GM12891 (cell line): Measurements from ENCODE around the gene ERBB3.

Experiments
- DNase-seq: peaks from one replicate; pipeline ENCODE4 v3.0.0; 2011; ENCODE audit warnings: low spot score; ENCODE audit not compliant: insufficient read length
- FAIRE-seq: peaks from 2 replicates; lab custom pipeline; 2011; peaks lifted over from hg19 to GRCh38; lab: Jason Lieb, UNC
- PAX5 ChIP-seq: IDR thresholded peaks from 2 replicates; pipeline ENCODE4 v1.6.1; 2011; ENCODE audit warnings: low read length, moderate library complexity, mild to moderate bottlenecking; ENCODE audit not compliant: insufficient read depth, severe bottlenecking
- POLR2A ChIP-seq: IDR thresholded peaks from 2 replicates; pipeline ENCODE4 v1.6.1; 2011; ENCODE audit warnings: low read depth, low read length, control low read depth
- POLR2AphosphoS5 ChIP-seq: IDR thresholded peaks from 2 replicates; pipeline ENCODE4 v1.6.1; 2011; ENCODE audit warnings: low read depth, low read length, control low read depth
- POU2F2 ChIP-seq: IDR thresholded peaks from 2 replicates; pipeline ENCODE4 v1.6.1; 2011; ENCODE audit warnings: low read depth, mild to moderate bottlenecking, control low read depth, low read length, moderate library complexity
- SPI1 ChIP-seq: IDR thresholded peaks from 2 replicates; pipeline ENCODE4 v1.6.1; 2011; ENCODE audit warnings: low read depth, low read length, control low read depth
- TAF1 ChIP-seq: IDR thresholded peaks from 2 replicates; pipeline ENCODE4 v1.6.1; 2011; ENCODE audit warnings: low read depth, low read length, control low read depth

ERBB3 gene

DNA sequence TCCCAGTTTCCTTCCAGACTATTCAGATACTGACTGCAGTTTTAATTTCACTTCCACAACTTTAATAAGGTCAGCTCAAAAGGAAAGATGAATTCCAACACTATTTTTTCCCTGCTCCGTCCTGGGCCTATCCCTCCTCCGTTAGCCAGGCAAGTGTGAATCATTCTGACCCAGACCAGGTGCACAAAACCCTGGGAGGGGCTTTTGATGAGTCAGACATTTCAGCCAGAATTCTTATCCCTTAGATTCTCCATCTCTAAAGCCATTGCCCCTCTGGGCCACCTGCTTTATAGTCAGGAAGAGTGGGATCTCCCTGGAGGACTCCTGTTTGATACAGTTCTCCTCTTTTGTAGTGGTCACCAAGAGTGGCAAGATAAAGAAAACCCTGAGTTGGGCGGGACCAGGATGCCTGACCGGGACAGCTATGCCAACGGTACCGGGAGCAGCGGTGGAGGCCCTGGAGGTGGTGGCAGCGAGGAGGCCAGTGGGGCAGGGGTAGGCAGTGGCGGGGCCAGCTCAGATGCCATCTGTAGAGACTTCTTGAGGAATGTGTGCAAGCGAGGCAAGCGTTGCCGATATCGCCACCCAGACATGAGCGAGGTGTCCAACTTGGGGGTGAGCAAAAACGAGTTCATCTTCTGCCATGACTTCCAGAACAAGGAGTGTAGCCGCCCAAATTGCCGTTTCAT is 40.3 kb downstream of the ERBB3 start:
- FAIRE-seq (no peak), DNase-seq (no peak)
- TF ChIP-seq SPI1 (no peak), PAX5 (no peak), POLR2AphosphoS5 (no peak), POLR2A (no peak), TAF1 (no peak), POU2F2 (no peak)

DNA sequence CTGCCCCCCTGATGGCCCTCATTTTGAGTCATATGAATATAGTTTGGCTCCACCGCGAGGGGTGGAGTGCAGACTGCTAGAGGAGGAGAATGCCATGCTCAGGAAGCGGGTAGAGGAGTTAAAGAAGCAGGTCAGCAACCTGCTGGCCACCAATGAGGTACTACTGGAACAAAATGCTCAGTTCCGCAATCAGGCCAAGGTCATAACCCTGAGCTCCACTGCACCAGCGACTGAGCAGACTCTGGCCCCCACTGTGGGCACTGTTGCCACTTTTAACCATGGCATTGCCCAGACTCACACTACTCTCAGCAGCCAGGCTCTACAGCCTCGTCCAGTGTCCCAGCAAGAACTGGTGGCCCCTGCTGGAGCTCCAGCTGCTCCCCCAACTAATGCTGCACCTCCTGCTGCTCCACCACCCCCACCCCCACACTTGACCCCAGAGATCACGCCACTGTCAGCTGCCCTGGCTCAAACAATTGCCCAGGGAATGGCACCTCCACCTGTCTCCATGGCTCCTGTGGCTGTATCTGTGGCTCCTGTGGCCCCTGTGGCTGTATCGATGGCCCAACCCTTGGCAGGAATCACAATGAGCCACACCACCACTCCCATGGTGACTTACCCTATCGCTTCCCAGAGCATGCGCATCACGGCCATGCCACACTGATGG is 41.4 kb downstream of the ERBB3 start:
- TF ChIP-seq PAX5, result no peak
- TF ChIP-seq POLR2AphosphoS5, result no peak
- no peak for TF ChIP-seq POLR2A
- TF ChIP-seq POU2F2, result no peak
- TF ChIP-seq TAF1, result no peak
- TF ChIP-seq SPI1, result no peak
- FAIRE-seq (no peak), DNase-seq (no peak)

DNA sequence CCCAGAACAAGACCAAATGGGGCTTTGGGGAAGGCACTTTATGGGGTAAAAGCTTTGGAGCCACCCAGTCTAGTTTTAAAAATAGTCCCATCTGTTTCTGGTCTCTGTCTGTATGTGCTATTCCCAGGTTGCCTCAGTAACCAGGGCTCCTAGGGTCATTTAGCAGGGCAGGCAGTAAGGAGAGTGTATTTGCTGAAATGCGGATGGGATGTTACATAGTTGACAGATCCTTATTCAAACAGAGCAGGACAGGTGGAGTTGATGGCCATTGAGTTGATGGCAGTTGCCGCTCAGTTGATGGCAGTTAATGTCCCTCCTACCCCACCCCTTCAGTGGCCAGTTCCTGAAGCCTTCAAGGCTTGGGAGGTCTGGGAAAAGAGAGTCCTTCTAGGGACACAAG is 42.7 kb downstream of the ERBB3 start:
- DNase-seq (no peak), FAIRE-seq (no peak)
- TF ChIP-seq SPI1 (no peak), PAX5 (no peak), TAF1 (no peak), POU2F2 (no peak), POLR2AphosphoS5 (no peak), POLR2A (no peak)

DNA sequence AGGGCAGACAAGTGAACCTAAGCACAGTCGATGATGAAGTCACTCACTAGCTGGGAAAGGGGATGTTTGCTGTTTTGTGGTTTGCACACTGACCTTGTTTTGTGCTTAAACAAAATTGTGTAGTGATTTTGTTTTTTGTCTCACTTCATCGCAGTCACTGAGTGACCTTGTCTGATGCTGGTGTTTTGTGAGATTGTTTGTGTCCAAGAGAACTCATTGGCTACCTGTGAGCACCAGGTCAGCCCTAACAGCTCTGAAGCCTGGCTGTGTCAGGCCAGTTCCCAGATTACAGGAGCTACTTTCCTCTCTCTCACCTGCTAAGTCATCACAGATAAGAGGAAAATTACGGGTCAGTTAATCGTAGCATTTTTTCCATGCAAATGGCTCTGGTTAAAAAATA is 44.2 kb downstream of the ERBB3 start:
- FAIRE-seq (no peak), DNase-seq (no peak)
- no peak for TF ChIP-seq POU2F2
- no peak for TF ChIP-seq POLR2AphosphoS5
- TF ChIP-seq SPI1, result no peak
- no peak for TF ChIP-seq TAF1
- no peak for TF ChIP-seq POLR2A
- no peak for TF ChIP-seq PAX5

DNA sequence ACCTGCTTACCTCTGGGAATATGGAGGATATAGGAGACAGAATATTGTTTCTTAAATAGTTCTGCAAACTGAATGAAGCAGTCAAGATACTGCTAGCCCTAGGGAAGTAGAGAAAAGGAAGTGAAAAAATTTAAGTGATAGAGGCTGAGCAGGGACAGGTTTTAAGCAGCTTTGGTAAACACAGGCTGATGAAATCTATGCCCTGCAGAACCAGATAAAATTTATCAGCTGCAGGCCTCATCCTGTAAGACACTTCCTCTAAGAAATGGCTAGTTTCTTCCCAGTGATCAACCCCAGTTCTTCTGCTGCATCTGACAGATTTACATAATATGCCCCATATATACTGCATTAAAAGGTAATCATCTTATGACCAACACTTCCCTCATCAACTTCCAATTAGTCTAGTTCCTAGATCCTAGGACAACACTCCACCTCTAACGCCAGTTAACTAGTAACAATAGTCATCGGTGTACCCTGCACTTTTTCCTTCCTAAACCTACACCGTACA is 46.8 kb downstream of the ERBB3 start:
- TF ChIP-seq PAX5 (no peak), SPI1 (peak; percentile 60; the same call in 1 of the 2 replicates), POU2F2 (no peak), POLR2A (no peak), TAF1 (no peak), POLR2AphosphoS5 (no peak)
- FAIRE-seq, result no peak
- DNase-seq, result no peak

DNA sequence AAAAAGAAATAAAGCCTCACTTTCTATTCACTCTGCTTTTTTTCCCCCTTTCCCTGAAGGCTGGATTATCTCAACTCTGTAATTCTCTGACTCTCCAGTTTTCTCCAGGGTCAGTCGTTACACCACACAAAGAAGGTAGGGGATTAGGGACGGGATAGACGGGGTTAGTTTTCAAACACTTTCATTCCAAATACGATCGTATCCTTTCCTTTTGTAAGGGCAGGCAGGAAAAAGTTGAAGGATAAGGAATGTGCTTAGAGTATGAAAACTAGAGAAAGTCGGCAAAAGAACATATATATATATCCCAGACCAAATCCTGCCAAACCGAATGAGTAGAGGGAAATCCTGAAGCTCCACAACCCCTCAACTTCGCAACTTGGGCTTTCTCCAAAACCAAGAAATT is 47.5 kb downstream of the ERBB3 start:
- DNase-seq (no peak), FAIRE-seq (no peak)
- no peak for TF ChIP-seq SPI1
- TF ChIP-seq TAF1, result no peak
- TF ChIP-seq POLR2A, result no peak
- TF ChIP-seq POU2F2, result no peak
- no peak for TF ChIP-seq POLR2AphosphoS5
- TF ChIP-seq PAX5, result no peak

DNA sequence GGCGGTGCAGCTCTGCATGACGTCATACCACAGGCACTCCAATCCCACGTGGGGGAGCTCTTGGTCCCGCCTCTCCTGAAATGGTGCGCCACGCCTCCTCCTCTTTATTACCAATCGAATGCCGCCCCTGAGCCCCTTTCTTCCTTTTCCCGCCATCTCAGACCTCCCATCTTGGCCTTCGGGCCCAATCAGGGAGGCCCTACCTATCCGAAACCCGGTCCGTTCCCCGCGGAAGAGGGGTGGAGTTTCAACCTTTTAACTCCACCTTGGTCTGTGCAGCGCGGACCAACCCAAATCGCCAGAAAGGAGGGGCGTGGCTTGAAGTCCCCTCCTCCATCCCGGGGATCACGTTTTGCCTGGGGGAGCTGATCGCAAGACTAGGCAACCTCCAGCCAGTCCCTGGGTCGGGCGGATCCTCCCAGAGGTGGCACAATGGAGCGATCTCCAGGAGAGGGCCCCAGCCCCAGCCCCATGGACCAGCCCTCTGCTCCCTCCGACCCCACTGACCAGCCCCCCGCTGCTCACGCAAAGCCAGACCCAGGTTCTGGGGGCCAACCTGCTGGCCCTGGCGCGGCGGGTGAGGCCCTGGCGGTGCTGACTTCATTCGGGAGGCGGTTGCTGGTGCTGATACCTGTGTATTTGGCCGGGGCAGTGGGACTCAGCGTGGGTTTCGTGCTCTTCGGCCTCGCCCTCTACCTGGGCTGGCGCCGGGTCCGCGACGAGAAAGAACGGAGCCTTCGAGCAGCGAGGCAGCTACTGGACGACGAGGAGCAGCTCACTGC is 48.1 kb downstream of the ERBB3 start, which contains the start of gene ESYT1:
Gene ESYT1 (plus strand): TSS at position 380 of the 782 bp plus-strand sequence. CDS start 53 bp downstream, at position 433.
- TF ChIP-seq POLR2A (peak; percentile 48), TAF1 (no peak), PAX5 (no peak), SPI1 (no peak), POU2F2 (no peak), POLR2AphosphoS5 (0 out of 2 replicates have a peak, but pooled peaks have one; percentile 1)
- DNase-seq (peak; percentile 96), FAIRE-seq (peak; percentile 90)

DNA sequence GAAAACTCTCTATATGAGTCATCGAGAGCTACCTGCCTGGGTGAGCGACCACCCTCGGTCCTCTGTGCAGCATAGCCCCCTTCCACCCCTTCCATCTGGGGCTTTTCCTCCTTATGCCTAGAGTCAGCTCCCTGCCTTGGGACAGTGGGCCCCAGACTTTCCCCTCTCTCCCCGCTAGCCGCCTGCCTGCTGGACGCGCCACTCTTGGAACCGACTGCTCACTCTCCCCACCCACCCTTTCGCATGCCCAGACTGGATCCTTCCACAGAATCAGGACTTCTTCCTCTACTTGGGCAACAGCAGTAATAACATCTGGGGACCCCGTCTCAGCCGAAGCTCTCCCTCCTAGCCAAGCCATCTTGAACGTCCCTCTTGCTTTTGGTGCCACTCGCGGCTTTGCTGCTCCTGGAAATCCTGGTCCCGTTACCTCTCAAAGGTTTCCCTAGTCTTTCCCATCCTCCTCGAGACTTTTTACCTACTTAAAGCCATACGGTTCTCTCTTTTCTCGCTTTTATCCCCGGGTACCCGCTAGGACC is 48.8 kb downstream of the ERBB3 start:
- DNase-seq (no peak), FAIRE-seq (no peak)
- TF ChIP-seq POLR2AphosphoS5 (no peak), SPI1 (no peak), POLR2A (no peak), PAX5 (no peak), POU2F2 (no peak), TAF1 (no peak)
